ENCODE measurements around the gene LPAR6.
A peak's percentile ranks its signal among the peaks of the same experiment; 100 is the strongest.
"Not testable (repeated sequence)": the region's sequence is repeated elsewhere in the genome, so short reads cannot be mapped to it uniquely, and the experiment has no call there.

LPAR6 gene, protein sequence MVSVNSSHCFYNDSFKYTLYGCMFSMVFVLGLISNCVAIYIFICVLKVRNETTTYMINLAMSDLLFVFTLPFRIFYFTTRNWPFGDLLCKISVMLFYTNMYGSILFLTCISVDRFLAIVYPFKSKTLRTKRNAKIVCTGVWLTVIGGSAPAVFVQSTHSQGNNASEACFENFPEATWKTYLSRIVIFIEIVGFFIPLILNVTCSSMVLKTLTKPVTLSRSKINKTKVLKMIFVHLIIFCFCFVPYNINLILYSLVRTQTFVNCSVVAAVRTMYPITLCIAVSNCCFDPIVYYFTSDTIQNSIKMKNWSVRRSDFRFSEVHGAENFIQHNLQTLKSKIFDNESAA

DNA sequence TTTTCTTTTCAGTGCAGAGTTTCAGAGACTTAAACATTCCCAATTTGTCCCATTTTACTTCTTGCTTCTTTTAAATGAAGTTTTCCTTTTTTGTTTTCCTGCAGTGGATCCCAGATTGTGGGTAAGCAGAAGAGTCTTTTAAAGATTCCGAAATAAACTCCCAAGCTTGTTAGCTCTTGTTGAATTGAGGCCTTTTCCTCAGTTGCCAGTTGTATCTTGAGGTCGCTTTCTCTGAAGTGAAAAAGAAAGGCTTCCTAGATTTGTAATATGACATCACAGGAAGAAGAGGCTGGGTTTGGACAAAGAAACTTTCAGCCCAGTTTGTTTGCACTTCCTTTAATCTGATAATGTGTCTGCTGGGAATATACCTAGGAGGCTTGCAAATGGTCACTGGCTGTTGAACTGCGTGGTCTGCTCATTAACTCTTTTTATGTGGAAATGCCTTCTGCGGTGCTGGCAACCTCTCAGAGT lies at the start of gene LPAR6:
TSS of gene LPAR6 (minus strand) at position 233 of the 471 bp plus-strand sequence. CDS start 690 bp downstream, outside the sequence.
- DNase-seq = peak; percentile 76

DNA sequence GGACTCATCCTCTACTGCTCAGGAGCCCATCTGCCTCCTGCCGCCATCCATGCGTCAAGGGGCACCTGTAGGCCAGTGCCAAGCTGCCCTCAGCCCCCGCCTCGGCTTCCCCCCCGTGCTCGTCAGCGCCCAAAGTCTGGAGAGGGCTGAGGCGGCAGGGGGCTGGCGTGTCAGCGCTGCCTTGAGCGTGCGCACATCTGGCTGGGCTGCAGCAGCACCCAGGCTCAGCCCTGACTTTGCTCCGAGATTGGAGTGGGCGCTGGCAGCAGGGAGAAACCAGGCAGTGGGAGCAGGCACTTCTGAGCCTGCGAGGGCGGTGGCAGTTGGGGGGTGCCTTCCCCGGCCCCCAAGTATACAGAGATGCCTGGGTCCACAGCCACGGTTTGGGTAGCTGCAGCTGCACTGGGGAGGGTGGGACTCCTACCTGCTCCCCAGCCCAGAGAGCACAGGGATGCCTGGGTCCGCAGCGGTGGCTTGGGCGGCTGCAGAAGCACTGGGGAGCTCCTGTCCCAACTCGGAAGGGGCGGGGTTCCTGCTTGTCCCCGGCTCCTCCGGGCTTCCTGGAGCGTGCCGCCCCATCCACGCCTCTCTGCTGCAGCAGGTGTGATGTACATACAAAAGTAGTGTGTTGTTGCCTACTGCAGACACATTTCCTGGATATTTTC lies 44.8 kb upstream of the LPAR6 start:
- DNase-seq = no peak

DNA sequence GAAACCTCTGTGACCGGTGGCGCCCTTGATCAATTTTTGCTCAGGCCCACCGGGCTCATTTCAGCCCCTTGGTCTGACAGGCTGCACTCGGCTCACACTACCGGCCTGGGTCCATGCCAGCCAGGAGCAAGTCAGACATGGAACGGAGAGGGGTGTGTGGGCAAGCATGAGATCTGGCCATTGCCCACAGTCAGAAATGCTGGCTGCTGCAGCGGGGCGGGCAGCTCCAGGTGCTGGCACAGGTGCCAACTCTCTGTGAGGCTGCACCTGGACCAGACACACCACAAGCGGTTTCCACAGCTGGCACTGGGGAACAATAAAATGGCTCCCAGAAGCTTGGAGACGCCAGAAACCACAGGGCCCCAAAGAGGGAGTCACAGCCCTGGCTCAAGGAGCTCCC lies 43.6 kb upstream of the LPAR6 start:
- no peak for DNase-seq

DNA sequence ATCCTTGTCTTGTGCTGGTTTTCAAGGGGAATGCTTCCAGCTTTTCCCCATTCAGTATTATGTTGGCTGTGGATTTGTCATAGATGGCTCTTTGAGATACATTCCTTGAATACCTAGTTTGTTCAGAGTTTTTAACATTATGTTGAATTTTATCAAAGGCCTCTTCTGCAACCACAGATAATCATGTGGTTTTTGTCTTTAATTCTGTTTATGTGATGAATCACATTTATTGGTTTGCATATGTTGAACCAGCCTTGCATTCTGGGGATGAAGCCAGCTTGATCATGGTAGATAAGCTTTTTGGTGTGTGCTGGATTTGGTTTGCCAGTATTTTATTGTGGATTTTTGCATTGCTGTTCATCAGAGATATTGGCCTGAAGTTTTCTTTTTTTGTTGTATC lies 38.3 kb upstream of the LPAR6 start:
- not testable (repeated sequence) for DNase-seq

DNA sequence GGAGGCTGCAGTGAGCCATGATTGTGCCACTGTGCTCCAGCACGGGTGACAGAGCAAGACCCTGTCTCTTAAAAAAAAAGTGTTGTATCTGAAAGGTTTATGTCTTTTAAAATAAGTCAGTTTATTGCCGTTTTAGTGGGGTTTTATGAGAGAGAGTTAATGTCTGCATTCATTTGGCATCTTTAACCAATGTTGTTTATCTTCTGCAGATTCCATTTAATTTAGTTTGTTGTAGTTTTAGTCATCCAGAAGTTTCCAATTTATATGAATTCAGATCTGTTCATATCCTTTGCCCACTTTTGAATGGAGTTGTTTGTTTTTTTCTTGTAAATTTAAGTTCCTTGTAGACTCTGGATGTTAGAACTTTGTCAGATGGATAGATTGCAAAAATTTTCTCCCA lies 36.7 kb upstream of the LPAR6 start:
- DNase-seq = no peak

DNA sequence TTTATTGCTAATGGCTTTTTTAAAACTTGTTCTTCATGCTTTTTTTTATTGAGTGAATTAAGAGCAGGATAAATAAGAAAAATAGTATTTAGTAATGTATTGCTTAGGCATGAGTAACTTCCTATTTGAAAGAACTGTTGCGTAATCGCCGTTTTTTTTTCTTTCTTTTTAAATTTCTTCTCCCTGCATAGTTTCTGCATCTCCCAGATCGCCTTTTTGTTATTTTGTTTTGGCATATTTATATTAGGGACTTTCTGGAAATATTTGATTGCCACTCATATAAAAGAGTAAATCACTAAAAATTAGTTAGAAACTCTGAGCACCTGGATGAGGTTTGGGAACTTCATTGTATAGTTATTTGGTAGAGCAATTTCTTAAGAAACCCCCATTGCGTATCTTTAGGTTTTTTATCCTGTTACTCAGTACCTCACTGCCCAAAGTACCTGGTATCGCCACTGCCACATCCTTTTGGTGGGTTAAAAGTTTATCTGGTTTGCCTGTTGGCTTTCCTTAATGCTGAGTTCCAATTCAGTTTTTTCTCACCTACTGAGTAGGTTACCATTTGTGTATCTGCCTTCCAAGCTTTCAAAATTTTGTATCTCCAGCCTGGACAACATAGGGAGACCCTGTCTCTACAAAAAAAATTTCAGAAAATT lies 36.2 kb upstream of the LPAR6 start:
- no peak for DNase-seq

DNA sequence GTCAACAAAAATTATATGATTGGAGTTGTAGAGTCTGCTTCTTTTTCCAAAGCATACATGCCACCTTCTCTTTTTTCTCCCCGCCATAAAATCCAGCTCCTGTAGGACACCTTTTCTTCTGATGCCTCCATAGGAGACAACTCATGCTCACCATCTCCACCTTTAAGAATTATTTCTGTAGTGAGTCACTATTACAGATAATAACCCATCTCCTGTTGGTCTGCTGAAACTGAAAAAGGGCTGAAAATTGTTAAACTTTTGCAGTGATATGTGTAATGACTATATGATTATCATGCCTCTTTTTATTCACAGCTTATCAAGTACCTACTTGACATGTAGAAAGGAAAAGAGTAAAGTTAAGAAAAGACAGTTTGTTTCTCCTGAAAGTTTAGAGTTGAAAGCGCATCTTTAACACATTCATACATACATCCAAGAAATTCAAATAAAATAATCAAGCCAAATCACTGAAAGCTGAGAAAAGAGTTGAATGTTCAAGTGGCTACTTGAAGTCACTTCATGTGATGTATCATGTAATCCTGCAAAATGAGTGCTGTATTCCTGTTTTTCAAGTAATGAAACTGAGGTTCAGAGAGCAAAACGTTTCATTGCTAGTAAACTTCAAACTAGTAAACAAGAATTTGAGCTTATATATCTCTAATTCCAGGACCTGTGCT lies 35.5 kb upstream of the LPAR6 start:
- no peak for DNase-seq

DNA sequence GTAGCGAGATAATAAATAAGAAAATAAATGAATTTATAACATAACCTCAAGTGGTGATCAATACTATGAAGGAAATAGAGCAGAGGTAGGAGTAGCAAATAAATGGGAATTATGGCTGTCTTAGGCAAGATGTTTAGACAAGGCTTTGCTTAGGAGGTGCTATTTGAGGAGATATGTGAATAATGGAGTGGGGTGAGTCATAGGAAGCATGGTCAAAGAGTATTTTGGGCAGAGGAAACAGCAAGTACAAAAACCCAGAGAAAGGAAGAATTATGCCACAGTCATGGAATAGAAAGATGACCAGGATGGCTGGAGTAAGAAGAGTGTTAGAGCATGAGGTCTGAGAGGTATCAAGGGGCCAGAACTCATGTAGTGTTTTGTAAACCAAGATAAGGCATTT lies 33.6 kb upstream of the LPAR6 start:
- no peak for DNase-seq

DNA sequence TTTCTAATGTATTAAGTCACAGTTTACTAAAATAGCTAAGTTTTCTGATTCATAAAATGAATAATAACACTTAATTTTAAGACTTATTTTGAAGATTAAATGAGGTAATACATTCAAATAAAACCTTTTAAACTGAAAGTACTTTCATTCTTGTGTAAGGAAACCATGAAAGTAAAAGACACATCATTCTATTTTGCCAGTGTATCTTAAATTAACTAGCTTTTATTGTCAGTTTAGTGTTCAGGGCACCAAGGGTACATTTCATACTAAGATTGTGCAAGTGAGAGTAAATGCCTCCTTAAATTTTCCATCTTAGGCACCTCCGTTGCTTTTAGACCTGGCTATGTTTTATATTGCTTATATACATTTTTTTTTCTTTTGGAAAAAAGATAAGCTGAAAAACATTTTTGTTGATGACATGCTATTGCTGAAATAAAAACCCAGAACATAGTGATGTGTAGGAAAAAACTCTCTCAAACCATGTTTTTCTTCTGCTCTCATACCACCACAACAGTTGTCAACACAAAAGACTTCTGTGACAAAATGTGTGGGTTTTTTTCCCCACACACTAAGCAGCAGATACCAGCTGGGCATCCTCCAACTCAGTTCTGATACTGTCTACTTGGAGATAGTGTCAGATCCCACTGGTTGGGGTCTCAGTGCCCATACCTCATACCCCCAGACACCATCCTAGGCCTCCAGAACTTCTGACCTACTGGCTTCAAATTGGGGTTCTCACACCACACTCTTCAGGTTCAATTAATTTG lies 30.7 kb upstream of the LPAR6 start:
- DNase-seq = no peak

DNA sequence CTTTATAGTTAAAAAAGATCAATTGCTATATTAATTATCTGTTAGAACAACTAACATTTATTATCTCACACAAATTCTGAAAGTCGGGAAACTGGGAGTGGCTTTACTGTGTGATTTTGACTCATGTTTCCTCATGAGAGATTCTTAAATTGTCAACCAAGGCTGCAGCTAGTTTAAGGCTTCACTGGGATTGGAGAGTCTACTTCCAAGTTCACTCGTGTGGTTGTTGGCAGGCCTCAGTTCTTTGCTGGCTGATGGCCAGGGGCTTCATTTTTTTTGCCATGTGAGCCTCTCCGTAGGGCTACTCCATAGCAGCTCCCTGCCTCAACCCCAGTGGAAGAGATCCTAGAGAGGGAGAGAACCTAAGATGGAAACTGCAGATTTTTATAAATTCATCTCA lies 24.5 kb upstream of the LPAR6 start:
- peak; percentile 44 for DNase-seq

DNA sequence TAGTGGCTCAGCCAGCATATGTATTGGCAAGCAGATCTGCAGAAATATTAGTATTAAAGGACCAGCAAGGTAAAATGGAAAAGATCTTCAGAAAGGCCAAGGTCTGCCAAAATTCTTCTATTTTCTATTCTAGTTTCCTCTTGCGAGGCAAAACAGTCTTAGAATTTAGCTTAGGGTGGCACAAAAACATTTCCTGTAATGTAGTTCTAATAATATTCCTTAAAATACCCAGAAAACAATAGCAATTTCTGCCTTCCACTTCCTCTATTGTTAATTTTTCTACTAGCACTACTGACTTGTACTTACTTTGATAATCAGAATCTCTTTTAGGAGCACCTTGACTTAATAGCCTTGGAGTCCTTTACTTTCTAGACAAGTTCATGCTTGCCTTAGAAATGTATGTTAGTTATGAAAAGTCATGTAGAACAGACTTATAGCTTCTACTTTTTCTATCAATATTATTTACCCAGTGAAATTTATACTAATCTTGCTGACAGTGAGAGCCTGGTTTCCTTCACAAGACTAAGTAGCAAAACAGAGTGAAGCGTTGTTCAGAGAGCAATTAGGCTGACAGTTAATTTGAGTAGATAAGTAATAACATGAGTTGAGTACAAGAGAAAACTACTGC lies 23.9 kb upstream of the LPAR6 start:
- no peak for DNase-seq

DNA sequence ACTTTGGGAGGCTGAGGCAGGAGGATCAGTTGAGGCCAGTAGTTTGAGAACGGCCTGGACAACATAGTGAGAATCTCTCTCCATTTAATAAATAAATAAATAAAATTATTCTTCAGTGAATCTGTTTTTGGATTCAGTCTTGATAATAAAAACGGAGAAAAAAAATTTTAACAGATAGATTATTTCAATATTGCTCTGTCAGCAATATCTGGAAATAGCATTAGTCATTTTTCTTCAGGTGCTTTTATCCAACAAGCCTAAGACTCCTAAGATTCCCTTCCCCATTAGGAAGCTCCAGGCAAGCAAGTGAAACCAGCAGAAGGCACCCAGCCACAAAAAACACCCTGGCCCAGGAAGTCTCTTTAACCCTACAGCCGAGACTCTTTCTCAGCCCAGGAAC lies 21.3 kb upstream of the LPAR6 start:
- DNase-seq = no peak

DNA sequence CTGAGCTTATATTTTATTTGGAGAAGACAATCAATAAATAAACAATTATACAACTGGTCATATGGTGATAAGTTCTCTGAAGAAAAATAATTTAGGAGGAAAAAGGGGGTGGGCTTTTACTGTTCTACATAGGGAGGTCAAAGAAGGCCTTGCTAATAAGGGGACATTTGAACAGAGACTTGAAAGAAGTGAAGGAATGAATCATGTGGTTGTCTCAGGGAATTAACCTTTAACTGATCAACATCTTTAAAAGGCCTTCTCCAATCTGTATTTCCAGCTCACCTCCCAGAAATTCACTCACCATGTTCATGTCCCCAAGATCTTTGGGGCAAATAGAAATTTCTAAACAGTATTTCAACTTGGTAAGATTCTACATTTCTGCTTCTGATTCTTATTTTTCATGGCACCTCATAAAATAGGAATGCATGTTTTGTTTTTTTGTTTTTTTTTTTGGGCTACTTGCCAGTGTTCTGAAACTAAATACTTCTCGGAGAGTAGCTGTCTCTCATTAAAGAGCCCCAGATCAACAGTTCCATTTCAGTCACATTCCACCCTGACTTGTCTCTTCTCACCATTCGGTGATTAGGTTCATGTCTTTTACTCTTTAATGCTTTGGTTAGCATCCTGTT lies 19.2 kb upstream of the LPAR6 start:
- DNase-seq = peak; percentile 38

DNA sequence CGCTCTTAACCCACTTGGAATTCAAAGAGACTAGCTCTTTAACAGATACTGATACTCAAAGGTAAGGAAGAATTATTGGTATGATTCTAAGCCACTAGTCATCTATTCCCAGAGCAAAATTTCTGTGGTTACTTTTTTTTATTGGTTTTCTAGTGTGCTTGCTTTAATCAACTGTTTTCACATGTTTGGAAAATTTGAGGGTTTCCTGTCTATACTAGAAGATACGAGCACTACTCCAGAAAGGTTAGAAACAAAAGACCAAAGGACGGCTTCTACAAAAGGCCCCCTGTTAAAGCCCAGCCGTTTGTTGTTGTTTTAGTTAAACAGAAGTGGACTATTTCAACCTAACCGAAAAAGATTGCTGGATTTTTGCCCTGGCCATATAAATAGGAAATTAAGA lies 18.5 kb upstream of the LPAR6 start:
- DNase-seq = no peak

DNA sequence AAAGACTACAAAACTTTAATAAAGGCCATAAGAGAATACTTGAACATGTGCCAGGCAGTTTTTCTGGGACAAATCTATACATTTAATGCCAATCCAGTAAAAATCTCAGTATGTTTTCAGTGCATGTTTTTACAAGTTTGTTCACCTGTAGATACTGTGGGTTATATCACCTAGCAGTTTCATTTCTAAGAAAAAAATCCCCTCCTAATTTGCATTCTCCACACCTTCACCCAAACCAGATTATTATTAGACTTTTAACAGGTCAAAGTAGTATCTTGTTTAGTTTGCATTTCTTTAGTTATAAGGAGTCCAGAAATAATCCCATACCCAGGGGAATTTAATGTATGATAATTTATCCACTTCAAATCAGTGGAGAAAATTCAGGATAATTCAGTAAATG lies 17.0 kb upstream of the LPAR6 start:
- DNase-seq = no peak

DNA sequence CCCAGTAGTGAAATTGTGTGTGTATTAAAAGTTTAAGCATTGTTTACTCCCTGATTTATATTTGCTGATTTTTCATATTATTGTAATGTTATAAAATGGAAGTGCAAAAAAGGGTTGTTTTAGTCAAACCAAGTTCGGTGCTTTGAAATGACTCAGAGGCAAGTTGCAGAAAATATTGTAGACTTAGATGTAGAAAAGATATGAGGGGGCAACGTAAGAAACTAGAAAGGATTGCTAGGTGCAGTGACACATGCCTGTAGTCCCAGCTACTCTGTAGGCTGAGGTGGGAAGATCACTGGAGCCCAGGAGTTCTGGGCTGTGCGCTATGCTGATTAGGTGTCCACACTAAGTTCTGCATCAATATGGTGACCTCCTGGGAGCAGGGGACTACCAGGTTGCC lies 16.1 kb upstream of the LPAR6 start:
- no peak for DNase-seq

DNA sequence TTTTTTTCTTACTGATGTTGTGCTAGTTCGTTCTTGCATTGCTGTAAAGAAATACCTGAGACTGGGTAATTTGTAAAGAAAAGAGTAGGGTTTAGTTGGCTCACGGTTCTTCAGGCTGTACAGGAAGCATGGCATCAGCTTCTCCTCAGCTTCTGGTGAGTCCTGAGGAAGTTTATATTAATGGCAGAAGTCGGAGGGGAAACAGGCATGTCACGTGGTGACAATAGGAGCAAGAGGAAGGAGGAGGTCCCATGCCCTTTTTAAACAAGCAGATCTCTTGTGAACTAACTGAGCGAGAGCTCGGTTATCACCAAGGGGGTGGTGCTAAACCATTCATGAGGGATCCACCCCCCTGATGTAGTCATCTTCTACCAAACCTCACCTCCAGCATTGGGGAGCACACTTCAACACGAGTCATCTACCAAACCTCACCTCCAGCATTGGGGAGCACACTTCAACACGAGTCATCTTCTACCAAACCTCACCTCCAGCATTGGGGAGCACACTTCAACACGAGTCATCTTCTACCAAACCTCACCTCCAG lies 13.9 kb upstream of the LPAR6 start:
- DNase-seq = not testable (repeated sequence)

DNA sequence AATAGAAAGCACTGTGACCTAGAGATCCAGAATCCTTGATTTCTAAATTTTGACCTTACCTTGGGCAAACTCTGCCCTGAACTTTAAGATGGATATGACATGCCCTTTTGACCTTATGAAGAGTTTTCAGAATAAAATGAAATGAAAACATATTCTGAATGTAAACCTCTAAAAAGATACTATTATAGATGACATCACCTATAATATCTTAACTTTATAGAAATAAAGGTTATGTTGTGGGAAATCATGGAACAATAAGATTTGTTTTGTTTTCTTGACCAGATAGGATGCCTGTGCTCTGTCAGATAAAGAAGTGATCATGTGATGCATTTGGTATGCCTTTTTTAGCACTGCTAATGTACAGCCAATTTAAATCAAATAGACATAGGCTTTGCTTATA lies 13.1 kb upstream of the LPAR6 start:
- DNase-seq = no peak

DNA sequence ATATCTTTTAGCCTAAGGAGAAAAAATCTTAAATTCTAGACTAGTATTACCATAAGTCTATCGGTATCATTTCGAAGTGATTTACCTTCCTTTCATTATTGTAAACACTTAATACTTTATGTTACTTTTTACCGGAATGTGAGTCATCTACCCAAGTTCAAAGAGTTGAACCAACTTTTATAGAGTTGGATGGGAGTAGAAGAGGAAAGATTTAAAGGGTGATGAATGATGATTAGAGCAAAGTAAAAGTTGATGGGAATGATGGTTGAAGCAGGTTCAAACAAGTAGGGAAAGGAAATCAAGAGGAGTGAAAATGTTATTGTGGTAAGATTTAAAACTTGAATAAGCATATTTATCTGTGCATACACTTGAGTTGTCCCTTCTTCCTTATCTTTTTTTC lies 11.3 kb upstream of the LPAR6 start:
- no peak for DNase-seq

DNA sequence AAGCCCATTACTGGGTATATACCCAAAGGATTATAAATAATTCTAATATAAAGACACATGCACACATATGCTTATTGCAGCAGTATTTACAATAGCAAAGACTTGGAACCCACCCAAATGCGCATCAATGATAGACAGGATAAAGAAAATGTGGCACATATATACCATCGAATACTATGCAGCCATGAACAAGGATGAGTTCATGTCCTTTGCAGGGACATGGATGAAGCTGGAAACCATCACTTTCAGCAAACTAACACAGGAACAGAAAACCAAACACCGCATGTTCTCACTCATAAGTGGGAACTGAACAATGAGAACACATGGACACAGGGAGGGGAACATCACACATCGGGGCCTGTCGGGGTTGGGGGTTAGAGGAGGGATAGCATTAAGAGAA lies 9.1 kb upstream of the LPAR6 start:
- DNase-seq = not testable (repeated sequence)

DNA sequence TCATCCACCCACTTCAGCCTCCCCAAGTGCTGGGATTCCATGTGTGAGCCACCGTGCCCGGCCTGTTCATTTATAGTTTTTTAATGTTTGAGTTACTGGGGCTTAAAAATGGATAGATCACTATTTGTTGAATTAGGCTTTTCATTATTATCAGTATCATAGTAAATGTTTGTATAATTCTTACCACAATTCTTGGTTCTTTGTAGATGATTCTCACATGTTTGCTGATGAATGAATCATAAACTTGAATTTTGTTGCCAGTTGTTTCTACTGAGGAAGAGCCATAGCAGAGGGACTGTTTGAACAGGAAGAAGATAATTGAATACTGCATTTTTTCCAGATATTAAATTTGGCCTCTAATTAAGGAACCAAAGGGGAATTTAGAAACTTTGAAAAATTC lies 2.6 kb upstream of the LPAR6 start:
- DNase-seq = no peak

All from eye (tissue), 1 donor.